K562 (cell line): ENCODE data around the gene GLIS2. TPM values are rescaled to one million over a fixed set of nuclear protein-coding genes. Genes with fewer than 3 reads are reported as not detected.

Experiments used
- BHLHE40 ChIP-seq: IDR thresholded peaks from 2 replicates; pipeline ENCODE4 v1.6.1; 2011; ENCODE audit warnings: low read length, improper control_type of control experiment
- CBFA2T3 ChIP-seq: fragments of 450-650 bp; IDR thresholded peaks from 2 replicates; pipeline ENCODE4 v1.6.1; 2017
- CXXC5 ChIP-seq: fragments of 250-450 bp; sonication (Bioruptor Pico); IDR thresholded peaks from 2 replicates; pipeline ENCODE4 v1.8.0; 2022; ENCODE audit warnings: inconsistent platforms, mild to moderate bottlenecking, moderate library complexity
- EHMT2 ChIP-seq: fragments of 450-650 bp; IDR thresholded peaks from 2 replicates; pipeline ENCODE4 v1.6.1; 2018; ENCODE audit warnings: antibody characterized with exemption
- ETS1 ChIP-seq: conservative IDR thresholded peaks from 2 replicates; pipeline ENCODE4 v1.6.1; 2011; ENCODE audit warnings: low read depth, mild to moderate bottlenecking, low read length; ENCODE audit not compliant: control insufficient read depth
- FOSL1 ChIP-seq: fragments of 200-800 bp; sonication (Bioruptor generic); conservative IDR thresholded peaks from 2 replicates; pipeline ENCODE4 v1.6.1; 2016; ENCODE audit warnings: missing genetic modification characterization, missing compliant biosample characterization
- FOXA1 ChIP-seq: fragments of 450-650 bp; IDR thresholded peaks from 2 replicates; pipeline ENCODE4 v1.6.1; 2016; ENCODE audit warnings: mild to moderate bottlenecking, borderline replicate concordance
- KDM2B ChIP-seq: fragments of 250-450 bp; sonication (Bioruptor Pico); IDR thresholded peaks from 2 replicates; pipeline ENCODE4 v1.8.0; 2021; ENCODE audit warnings: mild to moderate bottlenecking, moderate library complexity
- LARP7 ChIP-seq: fragments of 450-650 bp; IDR thresholded peaks from 2 replicates; pipeline ENCODE4 v1.6.1; 2016
- MAX ChIP-seq: sonication (generic); formaldehyde crosslinking; IDR thresholded peaks from 2 replicates; pipeline ENCODE4 v1.9.0; 2022; ENCODE audit warnings: mild to moderate bottlenecking, missing genetic modification reagents
- MITF ChIP-seq: IDR thresholded peaks from 2 replicates; pipeline ENCODE4 v1.6.1; 2014; ENCODE audit warnings: antibody characterized with exemption
- NR4A1 ChIP-seq, 2 experiments: fragments of 250-450 bp in 1 of 2; fragments of 450-650 bp in 1 of 2; sonication (Bioruptor Pico) in 1 of 2; IDR thresholded peaks; 2 replicates each; pipeline versions ENCODE4 v1.4.0 to v1.6.1; 2016 to 2020; ENCODE audit warnings: mild to moderate bottlenecking in 2 of 2, missing compliant biosample characterization in 1 of 2, missing genetic modification characterization in 1 of 2, moderate library complexity in 1 of 2
- RBM15 ChIP-seq: fragments of 200-400 bp; formaldehyde crosslinking; IDR thresholded peaks from 2 replicates; pipeline ENCODE4 v1.6.1; 2018; ENCODE audit warnings: mild to moderate bottlenecking, low read length, moderate library complexity; ENCODE audit not compliant: insufficient read depth
- SP1 ChIP-seq: sonication (generic); formaldehyde crosslinking; IDR thresholded peaks from 2 replicates; pipeline ENCODE4 v1.8.1; 2022; ENCODE audit warnings: mild to moderate bottlenecking, missing genetic modification reagents
- TCF15 ChIP-seq: fragments of 250-450 bp; sonication (Bioruptor Pico); IDR thresholded peaks from 2 replicates; pipeline ENCODE4 v1.8.0; 2022; ENCODE audit warnings: moderate library complexity, mild to moderate bottlenecking, inconsistent platforms
- TRIM24 ChIP-seq, 2 experiments: fragments of 450-650 bp; IDR thresholded peaks; 2 replicates each; pipeline ENCODE4 v1.6.1; 2016
- ZNF146 ChIP-seq: IDR thresholded peaks from one replicate; pipeline ENCODE4 v1.6.1; 2018; ENCODE audit warnings: missing compliant biosample characterization; ENCODE audit not compliant: unreplicated experiment
- ZNF518B ChIP-seq: fragments of 250-450 bp; sonication (Bioruptor Pico); IDR thresholded peaks from 2 replicates; pipeline ENCODE4 v1.5.0; 2021; ENCODE audit warnings: mild to moderate bottlenecking, moderate library complexity
- ZNF707 ChIP-seq: fragments of 250-450 bp; sonication (Bioruptor Pico); conservative IDR thresholded peaks from 2 replicates; pipeline ENCODE4 v1.8.0; 2022; ENCODE audit warnings: inconsistent platforms, mild to moderate bottlenecking, moderate library complexity
- ZNF766 ChIP-seq: fragments of 200-800 bp; sonication (Bioruptor generic); conservative IDR thresholded peaks from 2 replicates; pipeline ENCODE4 v1.6.1; 2016; ENCODE audit warnings: missing genetic modification characterization, missing compliant biosample characterization
- polyA plus RNA-seq, 8 experiments: library from polyadenylated mRNA; depleted of rRNA in 4 of 8; stranded (reverse) in 5 of 8; unstranded in 3 of 8; fragments of >200 nt; fragmentation: Nextera tagmentation in 2 of 8; fragmentation: Illumina TruSeq in 1 of 8; extraction: Ambion mirVana in 2 of 8; extraction: Trizol in 1 of 8; gene quantifications; 2 replicates each; pipeline versions ENCODE4 v1.2.1 to v1.2.3, GENCODE V29; 2011 to 2014; ENCODE audit warnings: inconsistent platforms in 1 of 8, missing spikeins in 1 of 8
- total RNA-seq, 7 experiments: library from RNA; depleted of rRNA in 6 of 7; stranded (reverse); fragments of >200 nt in 6 of 7; fragmentation: Illumina TruSeq in 2 of 7; extraction: Trizol in 2 of 7; gene quantifications; 2 replicates each; pipeline versions ENCODE4 v1.2.1 to v1.2.3, GENCODE V29; 2011 to 2021; ENCODE audit warnings: low replicate concordance in 1 of 7

The GLIS2 gene
- total and polyA plus RNA-seq, 9 of the 15 experiments (the other 6 are each of a cell fraction or from before 2014, with no cell fraction given) = 0.10 to 9.0 (median 0.57) TPM

GRCh38 chr16:4373909-4374742, 58.3 kb downstream of the GLIS2 start (continued):
- peak; percentile 87 for TF ChIP-seq BHLHE40
- TF ChIP-seq CXXC5 = 0 out of 2 replicates have a peak, but pooled peaks have one; percentile 14
- TF ChIP-seq FOXA1 = no peak
- no peak for TF ChIP-seq FOSL1 (tag)
- no peak for TF ChIP-seq ZNF707 (CRISPR knock-in tag)
- TF ChIP-seq RBM15 = no peak
- no peak for TF ChIP-seq ZNF146 (CRISPR knock-in tag)
- no peak for TF ChIP-seq LARP7
- TF ChIP-seq NR4A1 (CRISPR knock-in tag; IDR thresholded peaks at IDR 0.05) = no peak
- TF ChIP-seq NR4A1 (tag; IDR thresholded peaks at IDR 0.05) = no peak
- TF ChIP-seq TRIM24 (IDR thresholded peaks at IDR 0.05) = no peak
- TF ChIP-seq EHMT2 = no peak
- TF ChIP-seq MITF = no peak
- no peak for TF ChIP-seq ZNF766 (CRISPR knock-in tag)
- TF ChIP-seq CBFA2T3 = no peak
- no peak for TF ChIP-seq ETS1
- TF ChIP-seq SP1 (CRISPR knock-in tag) = no peak
- TF ChIP-seq KDM2B = no peak
- TF ChIP-seq MAX (CRISPR knock-in tag) = peak; percentile 51
- no peak for TF ChIP-seq ZNF518B (CRISPR knock-in tag)
- no peak for TF ChIP-seq TCF15 (CRISPR knock-in tag)
